ENCODE data around the gene CACNA1E.

Gene CACNA1E

GRCh38 chr1:181483285-181484195 is at the start of gene CACNA1E:
TSS of gene CACNA1E (plus strand) at chr1:181483517. CDS start at chr1:181483745, 228 bp downstream.
- DNase-seq (ENCODE audit: low spot score): no peak

GRCh38 chr1:181433931-181434330 is 49.4 kb upstream of the CACNA1E start:
- DNase-seq (ENCODE audit: low spot score): no peak

DNA sequence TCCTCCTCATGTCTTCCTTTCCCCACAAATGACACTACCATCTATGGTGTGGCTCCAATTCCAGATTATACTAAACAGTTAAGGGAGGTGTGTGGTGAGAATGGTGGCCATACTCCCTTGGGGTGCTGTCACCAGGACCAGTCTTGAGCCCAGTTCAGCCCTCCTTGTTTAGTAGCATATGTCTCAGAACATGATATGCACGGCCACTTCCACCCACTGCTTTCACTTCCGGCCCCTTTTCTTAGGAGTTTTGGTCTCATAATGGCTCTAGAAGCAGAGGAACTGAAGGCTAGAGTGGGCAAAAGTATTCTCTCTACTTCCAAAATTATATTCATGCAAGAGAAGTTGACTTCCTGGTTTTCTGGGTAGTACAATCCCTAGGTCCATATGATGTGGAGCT is 45.3 kb upstream of the CACNA1E start:
- DNase-seq (ENCODE audit: low spot score): no peak

- no peak for DNase-seq (ENCODE audit: low spot score)
Observed at GRCh38 chr1:181440510-181440909, 42.8 kb upstream of the CACNA1E start.

- DNase-seq (ENCODE audit: low spot score): no peak
Observed at GRCh38 chr1:181442181-181442525, 41.2 kb upstream of the CACNA1E start.

GRCh38 chr1:181443231-181443853 is 40.0 kb upstream of the CACNA1E start:
- no peak for DNase-seq (ENCODE audit: low spot score)

DNA sequence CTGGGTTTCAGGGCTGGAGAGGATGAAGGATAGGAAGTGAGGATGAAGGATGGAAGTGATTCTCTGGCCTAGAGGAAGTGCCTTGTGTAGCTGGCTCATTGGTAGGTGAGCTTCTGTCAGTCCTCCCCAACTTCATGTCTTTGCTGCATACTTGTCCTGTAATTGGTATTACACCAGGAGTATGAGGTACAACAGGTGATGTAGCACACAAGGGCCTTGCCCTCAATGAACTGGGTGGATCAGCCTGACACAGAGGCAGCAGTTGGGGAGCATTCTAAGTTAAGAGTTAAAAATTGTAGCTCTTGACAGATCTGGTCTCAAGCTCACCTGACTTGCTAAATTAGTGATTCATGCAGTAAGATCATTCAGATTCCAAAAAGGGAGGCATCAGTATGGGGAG is 37.9 kb upstream of the CACNA1E start:
- no peak for DNase-seq (ENCODE audit: low spot score)

DNA sequence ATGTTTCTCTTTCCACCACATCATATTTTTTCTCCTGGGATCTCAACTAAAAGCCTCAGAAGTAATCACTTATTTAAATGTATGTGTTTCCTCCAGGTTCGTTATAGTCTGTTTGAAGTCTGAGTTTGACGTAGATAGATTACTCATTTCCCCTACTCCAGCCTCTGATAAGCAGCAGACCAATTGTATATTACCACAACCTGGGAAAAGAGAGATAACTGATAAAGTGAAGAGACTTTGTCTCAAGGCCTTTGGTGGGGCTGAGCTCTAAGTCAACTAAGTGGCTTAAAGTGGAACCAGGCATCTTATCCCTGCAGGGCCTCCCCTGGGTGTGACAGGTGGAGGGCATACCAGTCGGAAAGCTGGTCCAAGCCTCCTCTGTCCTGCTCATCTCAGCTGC is 34.9 kb upstream of the CACNA1E start:
- DNase-seq (ENCODE audit: low spot score): no peak

- DNase-seq (ENCODE audit: low spot score): no peak
Observed at GRCh38 chr1:181451661-181452230, 31.6 kb upstream of the CACNA1E start.

- no peak for DNase-seq (ENCODE audit: low spot score)
Observed at GRCh38 chr1:181452746-181453145, 30.6 kb upstream of the CACNA1E start.

GRCh38 chr1:181453541-181454201 is 29.6 kb upstream of the CACNA1E start:
- DNase-seq (ENCODE audit: low spot score): no peak

DNA sequence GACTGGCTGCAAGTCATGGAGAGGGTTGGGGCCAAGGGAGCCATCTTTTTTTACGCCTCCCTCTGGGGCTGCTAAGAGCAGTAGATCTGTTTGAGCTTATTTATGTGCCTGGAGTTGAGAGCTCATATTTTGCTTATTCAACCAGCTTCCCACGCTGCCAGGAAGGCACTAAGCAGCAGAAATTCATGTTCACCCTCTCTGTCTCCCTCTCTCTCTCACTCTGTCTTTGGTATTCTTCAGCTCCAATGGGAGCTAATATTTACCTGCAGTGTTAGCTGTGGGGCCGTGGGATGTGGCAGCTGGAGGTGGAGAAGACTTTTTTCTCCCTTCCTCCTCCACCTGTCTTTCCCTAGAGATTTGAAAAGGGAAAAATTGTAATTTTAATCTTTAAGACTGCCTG is 26.8 kb upstream of the CACNA1E start:
- no peak for DNase-seq (ENCODE audit: low spot score)

DNA sequence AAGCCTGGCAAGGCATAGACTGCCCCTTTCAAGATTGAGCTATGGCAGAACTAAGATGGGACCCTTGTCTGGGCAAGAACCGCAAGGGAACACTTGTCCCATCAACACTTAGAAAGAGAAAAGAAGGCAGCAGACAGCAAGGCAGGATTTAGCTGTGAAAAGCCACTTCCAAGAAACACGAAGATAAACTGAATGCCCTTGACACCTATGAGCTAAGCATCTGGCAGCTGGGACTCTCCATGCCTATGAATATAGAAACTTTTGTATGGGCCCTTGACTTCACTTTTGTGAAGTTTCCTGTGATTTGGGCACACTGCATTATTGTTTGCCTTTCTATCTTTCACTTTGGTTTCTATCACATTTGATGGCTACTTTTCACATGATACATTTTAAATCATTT is 24.9 kb upstream of the CACNA1E start:
- DNase-seq (ENCODE audit: low spot score): no peak

- no peak for DNase-seq (ENCODE audit: low spot score)
Observed at GRCh38 chr1:181459067-181459466, 24.2 kb upstream of the CACNA1E start.

DNA sequence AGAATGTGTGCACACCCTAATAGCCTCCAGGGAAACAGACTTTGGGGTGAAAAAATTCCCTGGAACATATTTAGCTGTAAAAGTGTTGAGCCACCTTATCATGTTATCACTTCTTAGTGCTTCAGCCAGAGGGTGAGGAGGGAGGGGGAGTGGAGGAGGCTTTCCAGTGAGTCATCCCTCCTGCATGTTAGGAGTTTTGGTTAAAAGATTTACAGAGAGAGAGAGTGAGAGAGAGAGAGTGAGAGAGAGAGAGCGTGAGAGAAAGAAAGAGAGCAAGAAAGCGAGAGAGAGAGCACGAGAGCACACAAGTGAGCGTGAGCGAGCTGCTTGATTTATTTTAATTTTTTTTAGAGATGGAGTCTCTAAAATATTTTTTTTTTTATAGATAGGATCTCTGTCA is 13.5 kb upstream of the CACNA1E start:
- DNase-seq (ENCODE audit: low spot score): no peak

- no peak for DNase-seq (ENCODE audit: low spot score)
Observed at GRCh38 chr1:181475580-181475979, 7.7 kb upstream of the CACNA1E start.

- no peak for DNase-seq (ENCODE audit: low spot score)
Observed at GRCh38 chr1:181476581-181476980, 6.7 kb upstream of the CACNA1E start.

GRCh38 chr1:181478306-181478705 is 5.0 kb upstream of the CACNA1E start:
- no peak for DNase-seq (ENCODE audit: low spot score)

DNA sequence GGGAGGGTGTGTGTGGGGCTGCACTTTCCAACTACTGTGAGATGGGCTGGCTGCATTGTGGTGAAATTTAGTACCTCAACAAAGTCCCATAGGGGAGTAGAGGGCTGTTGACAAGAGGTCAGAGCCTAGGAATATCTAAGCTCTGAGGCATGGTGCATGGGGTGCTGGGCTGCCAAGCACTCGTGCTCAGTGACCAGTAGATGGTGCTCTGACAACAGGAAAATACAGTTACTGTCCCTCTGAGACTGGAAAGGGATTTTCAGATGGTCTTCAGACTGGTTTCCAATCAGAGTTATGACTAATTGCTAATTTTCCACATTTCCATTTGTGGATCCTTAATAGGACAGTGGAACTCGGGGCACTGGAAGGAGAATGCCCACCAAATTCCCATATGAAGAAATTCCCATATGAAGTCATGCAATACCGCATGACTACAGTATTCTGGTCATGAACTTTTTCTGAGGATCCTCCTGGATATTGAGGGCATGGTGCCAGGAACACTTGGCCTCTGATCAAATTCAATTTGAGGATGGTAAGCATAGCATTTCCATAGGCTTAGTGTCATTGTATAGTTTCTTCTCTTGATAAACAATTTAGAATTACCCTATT is 4.1 kb upstream of the CACNA1E start:
- peak; percentile 28 for DNase-seq (ENCODE audit: low spot score)

DNA sequence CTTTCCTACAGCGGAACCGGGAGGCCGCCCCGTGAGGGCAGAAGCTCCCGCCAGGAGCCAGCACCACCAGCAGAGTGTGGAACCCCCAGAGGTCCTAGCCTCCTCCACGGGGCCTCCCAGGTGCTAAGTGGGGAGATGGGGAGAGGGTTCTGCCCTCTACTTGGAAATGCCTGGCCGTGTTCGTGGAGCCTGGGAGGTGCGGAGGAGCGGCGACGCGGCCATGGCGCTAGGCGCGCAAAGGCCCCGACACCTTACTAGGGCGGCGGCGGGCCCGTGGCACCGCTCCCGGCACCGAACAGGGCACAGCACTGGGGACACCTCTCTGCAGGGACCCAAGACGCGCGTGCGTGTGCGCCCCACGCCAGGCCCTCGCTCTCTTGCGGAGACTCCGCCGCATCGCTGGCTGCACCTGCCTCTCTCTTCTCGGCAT is 1.3 kb upstream of the CACNA1E start:
- DNase-seq (ENCODE audit: low spot score): no peak

- no peak for DNase-seq (ENCODE audit: low spot score)
Observed at GRCh38 chr1:181482521-181483284, 614 bp upstream of the CACNA1E start.
